NT2/D1 (cell line): ENCODE results near the gene LSS.

ENCODE experiments used
- YY1 ChIP-seq: IDR thresholded peaks from 2 replicates; pipeline ENCODE4 v1.6.1; 2011; ENCODE audit not compliant: insufficient read length, insufficient read depth
- ZNF274 ChIP-seq: IDR thresholded peaks from 2 replicates; pipeline ENCODE4 v1.6.1; 2011; ENCODE audit warnings: mild to moderate bottlenecking, low read depth, low read length

- TF ChIP-seq YY1 (no peak), ZNF274 (no peak)
These were observed 79.2 kb downstream of the LSS start for GRCh38 chr21:46149205-46149901.
